ENCODE data around the gene JUND.

GRCh38 chr19:18295034-18295451 is 13.6 kb upstream of the JUND start:
- TF ChIP-seq, protein P1, sequence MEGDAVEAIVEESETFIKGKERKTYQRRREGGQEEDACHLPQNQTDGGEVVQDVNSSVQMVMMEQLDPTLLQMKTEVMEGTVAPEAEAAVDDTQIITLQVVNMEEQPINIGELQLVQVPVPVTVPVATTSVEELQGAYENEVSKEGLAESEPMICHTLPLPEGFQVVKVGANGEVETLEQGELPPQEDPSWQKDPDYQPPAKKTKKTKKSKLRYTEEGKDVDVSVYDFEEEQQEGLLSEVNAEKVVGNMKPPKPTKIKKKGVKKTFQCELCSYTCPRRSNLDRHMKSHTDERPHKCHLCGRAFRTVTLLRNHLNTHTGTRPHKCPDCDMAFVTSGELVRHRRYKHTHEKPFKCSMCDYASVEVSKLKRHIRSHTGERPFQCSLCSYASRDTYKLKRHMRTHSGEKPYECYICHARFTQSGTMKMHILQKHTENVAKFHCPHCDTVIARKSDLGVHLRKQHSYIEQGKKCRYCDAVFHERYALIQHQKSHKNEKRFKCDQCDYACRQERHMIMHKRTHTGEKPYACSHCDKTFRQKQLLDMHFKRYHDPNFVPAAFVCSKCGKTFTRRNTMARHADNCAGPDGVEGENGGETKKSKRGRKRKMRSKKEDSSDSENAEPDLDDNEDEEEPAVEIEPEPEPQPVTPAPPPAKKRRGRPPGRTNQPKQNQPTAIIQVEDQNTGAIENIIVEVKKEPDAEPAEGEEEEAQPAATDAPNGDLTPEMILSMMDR (IDR thresholded peaks at IDR 0.05) = no peak
- TF ChIP-seq POLR2A (IDR thresholded peaks at IDR 0.05) (no peak), EP300 (IDR thresholded peaks at IDR 0.05) (no peak), POLR2AphosphoS5 (IDR thresholded peaks at IDR 0.05) (no peak)

All from gastroesophageal sphincter (tissue), 3 donors.